ENCODE results near the gene ZNF526. TPM values are rescaled to one million over a fixed set of nuclear protein-coding genes. Genes with fewer than 3 reads are reported as not detected.
"Not testable (repeated sequence)": the region's sequence is repeated elsewhere in the genome, so short reads cannot be mapped to it uniquely, and the experiment has no call there.

ZNF526 gene
- total RNA-seq, 2 experiments from 2014 or later = 21.5 to 21.7 TPM

DNA sequence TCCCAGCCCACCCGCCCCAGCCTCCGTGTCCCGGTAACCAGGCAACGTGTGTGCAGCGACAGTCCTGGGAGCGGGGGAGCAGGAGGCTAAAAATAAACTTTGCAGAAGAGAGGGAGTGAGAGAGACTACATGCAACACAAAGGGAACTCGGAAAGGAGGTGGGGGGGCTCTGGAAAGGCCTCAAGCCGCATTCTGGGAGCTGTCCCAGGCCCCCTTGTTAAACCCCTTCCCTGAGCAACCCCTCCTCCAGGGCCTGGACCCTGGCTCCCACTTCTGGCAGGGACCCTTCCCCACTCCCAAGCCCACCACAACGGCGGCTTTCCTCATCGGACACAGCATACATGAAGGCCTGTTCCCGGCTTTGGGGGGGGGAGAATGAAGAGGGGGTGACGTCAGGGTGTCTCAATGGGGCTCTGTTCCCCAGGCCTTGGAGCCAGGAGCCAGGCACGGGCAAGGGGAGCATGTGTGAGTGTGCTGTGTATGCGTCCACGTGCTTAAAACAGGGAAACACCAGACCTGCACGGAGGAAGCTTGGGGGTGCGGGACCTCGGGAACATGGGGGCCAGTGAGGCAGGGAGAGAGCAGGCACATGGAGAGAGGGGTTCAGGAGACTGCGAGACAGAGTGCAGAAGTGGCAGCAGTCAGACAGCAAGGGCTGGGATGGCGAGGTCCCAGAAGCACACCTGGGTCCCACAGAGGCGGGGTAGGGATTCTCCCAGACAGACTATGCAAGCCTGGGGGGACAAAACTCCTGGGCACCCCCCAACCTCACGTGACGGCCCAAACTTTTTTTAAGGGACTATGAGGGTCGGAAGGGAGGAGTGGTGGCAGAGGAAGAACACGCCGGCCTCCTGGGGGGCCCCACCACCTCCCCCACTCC, 32.5 kb downstream of the ZNF526 start:
- H3K27ac Mint-ChIP-seq = peak overlapping the region; percentile 73
- CTCF ChIA-PET = interaction anchor here (0.9 to 2.8 kb wide), 3 partner anchors 7 to 27 kb away, joined by 3 to 11 read pairs (median 4); no protein-coding TSS in a partner anchor
- peaks cover 4% of the 10 kb centered on the region for H3K36me3 Mint-ChIP-seq (ENCODE audit: low read depth)
- POLR2A ChIA-PET = interaction anchor here (0.7 to 3.3 kb wide), 6 partner anchors 8 to 53 kb away, joined by 3 to 22 read pairs (median 4); partner anchors contain the start of gene CIC
- DNase-seq = no peak
- peak overlapping the region; percentile 80 for H3K4me3 Mint-ChIP-seq
- H3K9me3 Mint-ChIP-seq = no peaks in the 10 kb centered on the region
- H3K4me1 Mint-ChIP-seq = peaks cover 36% of the 10 kb centered on the region
- H3K27me3 Mint-ChIP-seq = peaks cover 11% of the 10 kb centered on the region

DNA sequence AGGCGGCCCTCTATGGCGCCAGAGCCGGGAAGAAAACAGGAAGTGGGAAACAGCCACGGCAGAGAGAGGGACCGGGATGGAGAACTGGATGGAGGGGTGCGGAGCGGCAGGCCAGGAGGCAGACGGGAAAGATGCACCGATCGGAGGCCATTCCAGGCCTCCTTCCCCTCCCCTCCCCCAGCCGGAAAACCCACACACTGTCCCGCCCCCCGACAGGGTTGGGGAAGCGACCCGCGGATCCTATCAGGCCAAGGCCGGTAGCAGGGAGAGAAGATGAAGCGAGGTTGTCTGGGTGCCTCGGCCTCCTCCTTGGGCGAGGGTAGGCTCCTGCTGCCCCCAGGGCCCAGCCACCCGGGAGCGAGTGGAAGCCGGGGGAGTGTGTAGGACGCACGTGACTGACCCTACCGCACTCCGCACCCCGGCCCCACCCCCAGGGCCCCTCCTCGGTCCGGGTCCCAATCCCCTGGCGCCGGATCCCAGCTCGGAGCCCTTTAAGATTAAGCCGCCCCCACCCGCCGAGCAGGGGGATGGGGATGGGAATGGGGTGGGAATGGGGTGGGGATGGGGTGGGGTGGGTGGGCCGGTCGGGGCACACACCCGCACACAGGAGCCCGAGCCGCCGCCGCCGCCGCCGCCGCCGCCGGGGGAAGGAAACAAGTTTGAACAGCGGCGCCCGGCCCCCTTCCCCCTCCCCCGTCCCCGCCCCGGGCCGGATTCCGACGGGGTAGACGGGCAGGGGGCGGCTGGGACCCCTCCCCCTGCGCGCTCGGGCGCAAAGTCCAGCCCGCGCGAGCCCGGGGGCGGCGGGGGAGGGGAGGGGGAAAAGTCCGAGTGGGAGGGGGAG, 33.4 kb downstream of the ZNF526 start:
- POLR2A ChIA-PET = interaction anchor here (1.0 to 3.3 kb wide), 3 partner anchors 9 to 31 kb away, joined by 3 to 22 read pairs (median 5); partner anchors contain the start of gene CIC
- peak overlapping the region; percentile 73 for H3K27ac Mint-ChIP-seq
- H3K27me3 Mint-ChIP-seq = peaks cover 11% of the 10 kb centered on the region
- DNase-seq = peak; percentile 74
- peaks cover 36% of the 10 kb centered on the region for H3K4me1 Mint-ChIP-seq
- H3K9me3 Mint-ChIP-seq = no peaks in the 10 kb centered on the region
- CTCF ChIA-PET = interaction anchor here (1.0 kb wide), 1 partner anchor 8 kb away, joined by 3 read pairs; no protein-coding TSS in a partner anchor
- H3K36me3 Mint-ChIP-seq (ENCODE audit: low read depth) = peaks cover 4% of the 10 kb centered on the region
- H3K4me3 Mint-ChIP-seq = peak overlapping the region; percentile 80

- CTCF ChIA-PET = interaction anchor here (1.0 kb wide), 1 partner anchor 9 kb away, joined by 3 read pairs; no protein-coding TSS in a partner anchor
- POLR2A ChIA-PET = interaction anchor here (1.0 kb wide), 1 partner anchor 9 kb away, joined by 5 read pairs; no protein-coding TSS in a partner anchor
- H3K27me3 Mint-ChIP-seq = peaks cover 11% of the 10 kb centered on the region
- H3K4me3 Mint-ChIP-seq = peak overlapping the region; percentile 72
- H3K36me3 Mint-ChIP-seq (ENCODE audit: low read depth) = peaks cover 4% of the 10 kb centered on the region
- peaks cover 36% of the 10 kb centered on the region for H3K4me1 Mint-ChIP-seq
- peak overlapping the region; percentile 71 for H3K27ac Mint-ChIP-seq
- peak; percentile 78 for DNase-seq
- H3K9me3 Mint-ChIP-seq = no peaks in the 10 kb centered on the region
Observed at GRCh38 chr19:42254089-42254849, 34.2 kb downstream of the ZNF526 start.

DNA sequence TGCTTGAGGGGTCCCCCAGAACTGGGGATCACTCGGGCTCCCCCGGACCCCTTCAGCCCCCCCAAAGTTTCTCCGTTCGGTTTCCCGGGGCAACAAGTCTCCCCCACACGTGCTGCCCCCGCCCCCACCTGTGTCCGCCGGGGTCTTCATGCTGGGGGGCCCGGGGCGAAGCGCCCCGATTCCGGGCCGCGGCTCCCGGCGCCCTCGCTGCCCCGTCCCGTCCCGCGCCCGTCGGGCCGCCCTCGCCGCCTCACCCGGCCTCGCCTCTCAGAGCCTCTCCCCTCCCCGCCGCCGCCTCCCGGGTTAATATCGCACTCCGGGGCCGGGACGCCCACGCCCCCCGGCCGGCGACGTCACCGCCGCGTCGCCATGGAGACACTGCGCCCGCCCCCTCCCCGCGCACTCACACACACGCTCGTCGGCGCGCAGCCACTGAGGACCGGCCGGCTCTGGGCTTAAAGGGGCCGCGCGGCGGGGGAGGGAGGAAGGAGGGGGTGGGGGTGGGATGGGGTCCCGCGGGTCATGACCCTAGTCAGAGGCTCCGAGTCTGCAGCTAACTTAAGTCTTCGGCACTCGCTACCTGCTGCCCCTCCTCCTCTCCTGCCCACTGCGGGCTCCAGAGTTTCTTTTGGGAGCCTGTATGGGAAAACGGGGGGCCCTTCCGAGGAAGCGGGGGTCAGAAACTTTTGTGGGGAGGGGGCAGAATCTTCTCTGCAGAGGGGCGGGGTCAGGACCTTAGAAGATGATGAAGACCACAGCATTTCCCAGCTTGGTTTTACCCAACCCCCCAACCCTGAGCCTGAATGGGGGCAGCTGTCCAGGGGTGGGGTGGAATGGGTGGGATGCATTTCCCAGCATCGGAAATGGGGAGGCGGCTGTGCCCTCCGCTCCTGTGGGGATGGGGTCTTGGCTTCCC, 35.0 kb downstream of the ZNF526 start, which contains the start of gene ERF:
Gene ERF (minus strand): TSS at position 279 of the 916 bp plus-strand sequence. CDS start 129 bp downstream, at position 150.
- H3K27me3 Mint-ChIP-seq = peaks cover 11% of the 10 kb centered on the region
- peak; percentile 93 for DNase-seq
- peaks cover 33% of the 10 kb centered on the region for H3K4me1 Mint-ChIP-seq
- ChIA-PET POLR2A (interaction anchor here (0.8 to 2.2 kb wide), 8 partner anchors 8 to 25 kb away, joined by 3 to 11 read pairs (median 4); partner anchors contain the start of genes CIC and GSK3A), CTCF (interaction anchor here (0.9 to 1.4 kb wide), 3 partner anchors 15 to 147 kb away, joined by 3 to 10 read pairs (median 4); no protein-coding TSS in a partner anchor)
- peak within 1 kb of the TSS; percentile 72 for H3K4me3 Mint-ChIP-seq
- peaks cover 4% of the 10 kb centered on the region for H3K36me3 Mint-ChIP-seq (ENCODE audit: low read depth)
- no peaks in the 10 kb centered on the region for H3K9me3 Mint-ChIP-seq
- peak within 1 kb of the TSS; percentile 79 for H3K27ac Mint-ChIP-seq

GRCh38 chr19:42255766-42256745, 35.9 kb downstream of the ZNF526 start:
- ChIA-PET POLR2A (interaction anchor here (0.8 to 2.2 kb wide), 8 partner anchors 9 to 24 kb away, joined by 3 to 11 read pairs (median 4); partner anchors contain the start of genes CIC and GSK3A), CTCF (interaction anchor here (0.9 to 1.4 kb wide), 3 partner anchors 14 to 148 kb away, joined by 3 to 10 read pairs (median 4); no protein-coding TSS in a partner anchor)
- H3K4me3 Mint-ChIP-seq = peak overlapping the region; percentile 72
- no peaks in the 10 kb centered on the region for H3K9me3 Mint-ChIP-seq
- peaks cover 4% of the 10 kb centered on the region for H3K36me3 Mint-ChIP-seq (ENCODE audit: low read depth)
- DNase-seq = no peak
- H3K4me1 Mint-ChIP-seq = peaks cover 26% of the 10 kb centered on the region
- no peak overlapping the region for H3K27ac Mint-ChIP-seq
- peaks cover 11% of the 10 kb centered on the region for H3K27me3 Mint-ChIP-seq

GRCh38 chr19:42257842-42258241, 37.7 kb downstream of the ZNF526 start:
- H3K4me3 Mint-ChIP-seq; H3K9me3 Mint-ChIP-seq; H3K27ac Mint-ChIP-seq; H3K36me3 Mint-ChIP-seq (ENCODE audit: low read depth); POLR2A ChIA-PET; DNase-seq: not testable (repeated sequence)
- CTCF ChIA-PET = interaction anchor here (0.9 to 1.2 kb wide), 3 partner anchors 9 to 21 kb away, joined by 3 to 7 read pairs (median 5); no protein-coding TSS in a partner anchor
- Mint-ChIP-seq H3K27me3 (peaks cover 16% of the 10 kb centered on the region), H3K4me1 (peaks cover 13% of the 10 kb centered on the region)

DNA sequence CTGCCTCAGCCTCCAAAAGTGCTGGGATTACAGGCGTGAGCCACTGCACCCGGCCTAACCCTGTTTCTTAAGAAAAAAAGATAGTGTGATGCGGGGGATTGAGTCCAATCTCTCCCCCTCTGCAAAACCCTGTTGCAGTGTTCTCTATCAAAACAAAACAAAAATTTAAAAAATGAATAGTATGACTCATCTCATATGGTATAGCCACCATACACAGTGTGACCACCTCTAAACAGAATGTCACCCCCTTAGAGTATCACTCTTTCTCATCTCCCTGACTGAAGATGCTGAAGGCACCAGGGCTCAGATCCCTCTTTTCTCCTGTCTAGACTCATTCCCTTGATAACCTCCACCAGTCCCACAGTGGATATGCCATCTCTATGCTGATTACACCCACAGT, 41.7 kb downstream of the ZNF526 start:
- H3K27ac Mint-ChIP-seq = no peak overlapping the region
- CTCF ChIA-PET = no interaction called here
- POLR2A ChIA-PET = interaction anchor here (1.2 kb wide), 1 partner anchor 8 kb away, joined by 3 read pairs; the partner anchor contains the start of gene CIC
- DNase-seq = no peak
- no peaks in the 10 kb centered on the region for H3K9me3 Mint-ChIP-seq
- peaks cover under 1% of the 10 kb centered on the region for H3K4me1 Mint-ChIP-seq
- H3K4me3 Mint-ChIP-seq = no peak overlapping the region
- peaks cover 8% of the 10 kb centered on the region for H3K27me3 Mint-ChIP-seq
- H3K36me3 Mint-ChIP-seq (ENCODE audit: low read depth) = no peaks in the 10 kb centered on the region

DNA sequence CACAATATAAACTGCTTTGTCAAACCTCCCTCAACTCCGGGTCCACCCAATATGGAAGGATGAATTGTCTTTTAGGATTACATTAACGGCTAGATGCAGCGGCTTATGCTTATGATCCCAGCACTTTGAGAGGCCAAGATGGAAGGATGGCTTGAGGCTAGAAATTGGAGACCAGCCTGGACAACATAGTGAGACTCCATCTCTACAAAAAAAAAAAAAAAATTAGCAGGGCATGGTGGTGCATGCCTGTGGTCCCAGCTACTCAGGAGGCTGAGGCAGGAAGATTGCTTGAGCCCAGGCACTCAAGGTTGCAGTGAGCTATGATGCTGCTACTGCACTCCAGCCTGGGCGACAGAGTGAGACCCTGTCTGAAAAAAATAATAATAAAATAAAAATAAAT, 46.0 kb downstream of the ZNF526 start:
- not testable (repeated sequence) for H3K9me3 Mint-ChIP-seq, H3K27ac Mint-ChIP-seq, H3K27me3 Mint-ChIP-seq, DNase-seq, H3K4me3 Mint-ChIP-seq
- POLR2A ChIA-PET = interaction anchor here (2.7 kb wide), 1 partner anchor 10 kb away, joined by 11 read pairs; the partner anchor contains the start of gene ERF
- H3K36me3 Mint-ChIP-seq (ENCODE audit: low read depth) = peaks cover 11% of the 10 kb centered on the region
- CTCF ChIA-PET = interaction anchor here (1.2 kb wide), 1 partner anchor 8 kb away, joined by 3 read pairs; no protein-coding TSS in a partner anchor
- H3K4me1 Mint-ChIP-seq = peaks cover 23% of the 10 kb centered on the region

DNA sequence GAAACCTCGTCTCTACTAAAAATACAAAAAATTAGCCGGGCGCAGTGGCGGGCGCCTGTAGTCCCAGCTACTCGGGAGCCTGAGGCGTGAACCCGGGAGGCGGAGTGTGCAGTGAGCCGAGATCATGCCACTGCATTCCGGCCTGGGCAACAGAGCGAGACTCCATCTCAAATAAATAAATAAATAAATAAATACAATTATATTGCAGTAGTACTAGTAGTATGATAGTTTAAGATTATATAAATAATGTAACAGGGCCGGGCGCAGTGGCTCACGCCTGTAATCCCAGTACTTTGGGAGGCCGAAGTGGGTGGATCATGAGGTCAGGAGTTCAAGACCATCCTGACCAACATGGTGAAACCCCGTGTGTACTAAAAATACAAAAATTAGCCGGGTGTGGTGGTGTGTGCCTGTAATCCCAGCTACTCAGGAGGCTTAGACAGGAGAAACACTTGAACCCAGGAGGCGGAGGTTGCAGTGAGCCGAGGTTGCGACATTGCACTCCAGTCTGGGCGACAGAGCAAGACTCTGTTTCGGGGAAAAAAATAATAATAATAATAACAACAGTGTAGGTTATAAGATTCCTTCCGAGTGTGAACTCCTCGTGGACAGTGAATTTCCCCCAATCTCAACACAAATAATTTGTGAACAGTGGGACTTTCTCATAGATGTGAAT, 47.0 kb downstream of the ZNF526 start:
- H3K9me3 Mint-ChIP-seq, H3K27me3 Mint-ChIP-seq, DNase-seq, H3K4me3 Mint-ChIP-seq: not testable (repeated sequence)
- H3K27ac Mint-ChIP-seq = peak overlapping the region; percentile 24
- H3K4me1 Mint-ChIP-seq = peaks cover 29% of the 10 kb centered on the region
- ChIA-PET POLR2A (interaction anchor here (0.7 to 2.7 kb wide), 6 partner anchors 11 to 47 kb away, joined by 3 to 11 read pairs (median 4); partner anchors contain the start of genes ERF, GSK3A and ZNF526), CTCF (interaction anchor here (1.0 to 1.4 kb wide), 3 partner anchors 9 to 24 kb away, joined by 3 to 6 read pairs (median 4); partner anchors contain the start of gene GSK3A)
- H3K36me3 Mint-ChIP-seq (ENCODE audit: low read depth) = peaks cover 17% of the 10 kb centered on the region
